DMS114 treated with DMSO at 0.1 percent for 48 hours (cell line): ENCODE measurements around the gene PRSS2.

Experiments
- DNase-seq: peaks from one replicate; lab custom pipeline; 2025; ENCODE audit not compliant: unreplicated experiment; lab: John Stamatoyannopoulos, UW

Gene PRSS2

GRCh38 chr7:142800088-142800487, 29.3 kb downstream of the PRSS2 start:
- DNase-seq = no peak

GRCh38 chr7:142800699-142801260, 30.0 kb downstream of the PRSS2 start:
- no peak for DNase-seq

GRCh38 chr7:142801601-142802295, 31.0 kb downstream of the PRSS2 start:
- no peak for DNase-seq

- DNase-seq = no peak
Observed at GRCh38 chr7:142802301-142802700, 31.5 kb downstream of the PRSS2 start.

- DNase-seq = no peak
Observed at GRCh38 chr7:142803901-142804300, 33.1 kb downstream of the PRSS2 start.

GRCh38 chr7:142804728-142805207, 34.0 kb downstream of the PRSS2 start:
- no peak for DNase-seq

- DNase-seq = no peak
Observed at GRCh38 chr7:142805350-142806021, 34.7 kb downstream of the PRSS2 start.

- no peak for DNase-seq
Observed at GRCh38 chr7:142806022-142806356, 35.2 kb downstream of the PRSS2 start.

- DNase-seq = no peak
Observed at GRCh38 chr7:142806957-142807356, 36.2 kb downstream of the PRSS2 start.

GRCh38 chr7:142807855-142808460, 37.2 kb downstream of the PRSS2 start:
- no peak for DNase-seq

- DNase-seq = no peak
Observed at GRCh38 chr7:142808461-142808801, 37.7 kb downstream of the PRSS2 start.

- no peak for DNase-seq
Observed at GRCh38 chr7:142808802-142809583, 38.2 kb downstream of the PRSS2 start.

GRCh38 chr7:142809671-142810070, 38.9 kb downstream of the PRSS2 start:
- DNase-seq = no peak

- DNase-seq = peak; percentile 63
Observed at GRCh38 chr7:142811154-142811737, 40.5 kb downstream of the PRSS2 start.

GRCh38 chr7:142812437-142813215, 41.9 kb downstream of the PRSS2 start:
- DNase-seq = no peak

- no peak for DNase-seq
Observed at GRCh38 chr7:142813226-142813625, 42.5 kb downstream of the PRSS2 start.

- DNase-seq = no peak
Observed at GRCh38 chr7:142813699-142814098, 42.9 kb downstream of the PRSS2 start.

- no peak for DNase-seq
Observed at GRCh38 chr7:142814451-142814850, 43.7 kb downstream of the PRSS2 start.

GRCh38 chr7:142815134-142815533, 44.4 kb downstream of the PRSS2 start:
- DNase-seq = no peak

GRCh38 chr7:142817506-142817905, 46.7 kb downstream of the PRSS2 start:
- no peak for DNase-seq
